ENCODE results near the gene CNGA3.

DNA sequence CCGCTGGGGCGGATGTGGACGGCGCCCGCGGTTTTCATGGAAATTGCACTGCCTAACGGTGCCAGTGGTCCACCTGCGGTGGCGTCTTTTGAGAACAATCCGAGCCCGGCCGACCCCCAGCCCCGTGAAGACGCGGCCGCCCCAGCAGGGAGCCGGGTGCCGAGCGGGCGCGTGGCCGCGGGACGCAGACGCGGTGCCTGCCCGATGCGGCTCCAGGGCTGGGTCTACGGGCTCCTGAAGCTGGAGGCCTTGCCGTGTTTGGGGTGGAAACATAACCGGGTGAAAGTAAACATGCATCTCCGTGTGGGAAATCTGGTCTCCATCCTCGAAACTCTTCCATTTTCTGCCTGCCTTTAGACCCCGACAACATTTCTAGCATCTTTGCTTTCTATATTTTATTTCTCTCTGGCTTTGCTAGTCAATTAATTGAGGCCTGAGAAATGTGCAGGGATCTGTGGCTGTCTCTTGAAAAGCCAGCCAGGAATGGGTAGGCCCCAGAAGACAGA, 99.0 kb downstream of the CNGA3 start:
- TF ChIP-seq, protein P1, sequence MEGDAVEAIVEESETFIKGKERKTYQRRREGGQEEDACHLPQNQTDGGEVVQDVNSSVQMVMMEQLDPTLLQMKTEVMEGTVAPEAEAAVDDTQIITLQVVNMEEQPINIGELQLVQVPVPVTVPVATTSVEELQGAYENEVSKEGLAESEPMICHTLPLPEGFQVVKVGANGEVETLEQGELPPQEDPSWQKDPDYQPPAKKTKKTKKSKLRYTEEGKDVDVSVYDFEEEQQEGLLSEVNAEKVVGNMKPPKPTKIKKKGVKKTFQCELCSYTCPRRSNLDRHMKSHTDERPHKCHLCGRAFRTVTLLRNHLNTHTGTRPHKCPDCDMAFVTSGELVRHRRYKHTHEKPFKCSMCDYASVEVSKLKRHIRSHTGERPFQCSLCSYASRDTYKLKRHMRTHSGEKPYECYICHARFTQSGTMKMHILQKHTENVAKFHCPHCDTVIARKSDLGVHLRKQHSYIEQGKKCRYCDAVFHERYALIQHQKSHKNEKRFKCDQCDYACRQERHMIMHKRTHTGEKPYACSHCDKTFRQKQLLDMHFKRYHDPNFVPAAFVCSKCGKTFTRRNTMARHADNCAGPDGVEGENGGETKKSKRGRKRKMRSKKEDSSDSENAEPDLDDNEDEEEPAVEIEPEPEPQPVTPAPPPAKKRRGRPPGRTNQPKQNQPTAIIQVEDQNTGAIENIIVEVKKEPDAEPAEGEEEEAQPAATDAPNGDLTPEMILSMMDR (IDR thresholded peaks at IDR 0.05; ENCODE audit: low read length) = no peak
- no peak for TF ChIP-seq EZH2 (IDR thresholded peaks at IDR 0.05; ENCODE audit: borderline replicate concordance, low read length)

All from OCI-LY1 (cell line).